Keratinocyte (primary cell): ENCODE data around the gene A3GALT2.
"Not testable (repeated sequence)": the region's sequence is repeated elsewhere in the genome, so short reads cannot be mapped to it uniquely, and the experiment has no call there.

Source experiments
- CTCF ChIP-seq, 3 experiments: IDR thresholded peaks in 1 of 3; conservative IDR thresholded peaks in 1 of 3; optimal IDR thresholded peaks in 1 of 3; 2 replicates in 2 of 3; 3 replicates in 1 of 3; pipeline versions ENCODE3 to v1.5.1; 2011; ENCODE audit warnings: low read length in 3 of 3, mild to moderate bottlenecking in 3 of 3, moderate library complexity in 2 of 3, control low read depth in 1 of 3, inconsistent platforms in 1 of 3; ENCODE audit not compliant: insufficient read depth in 2 of 3; ENCODE audit errors: extremely low read depth in 1 of 3
- EZH2 ChIP-seq: IDR thresholded peaks from one replicate; pipeline ENCODE4 v1.6.1; 2012; ENCODE audit warnings: inconsistent platforms, mild to moderate bottlenecking, low read length, moderate library complexity

- not testable (repeated sequence) for TF ChIP-seq CTCF (optimal IDR thresholded peaks at IDR 0.05 in 1 of 3, IDR thresholded peaks at IDR 0.05 in 1 of 3, conservative IDR thresholded peaks at IDR 0.05 in 1 of 3; ENCODE audit: extremely low read depth in 1 of 3, insufficient read depth in 2 of 3, low read length in 3 of 3); EZH2
Measured at GRCh38 chr1:33290615-33291014, 30.3 kb downstream of the A3GALT2 start.
